SK-N-SH (cell line): ENCODE measurements around the gene CALCOCO1. TPM values are rescaled to one million over a fixed set of nuclear protein-coding genes. Genes with fewer than 3 reads are reported as not detected.
"Not testable (repeated sequence)": the region's sequence is repeated elsewhere in the genome, so short reads cannot be mapped to it uniquely, and the experiment has no call there.

ENCODE experiments used
- CTCF ChIA-PET: fragments of 300-600, 350-600 bp; formaldehyde crosslinking; extraction: SDS; loops from one replicate; lab custom pipeline; 2021; lab: Yijun Ruan, JAX
- POLR2A ChIA-PET: fragments of 350-600 bp; sonication (Branson Sonifier 250); formaldehyde crosslinking; extraction: SDS; loops from one replicate; lab custom pipeline; 2020; ENCODE audit warnings: antibody characterized with exemption, inconsistent platforms; lab: Yijun Ruan, JAX
- DNase-seq: peaks from one replicate; pipeline ENCODE4 v3.0.0; 2012
- H2AFZ ChIP-seq: fragments of 200-600 bp; sonication (generic); 2 replicates; pipeline ENCODE4 v1.8.1; 2016; ENCODE audit warnings: antibody characterized with exemption, mild to moderate bottlenecking, low read depth
- H3F3A ChIP-seq: fragments of 200-600 bp; sonication (generic); replicated peaks from 2 replicates; pipeline ENCODE3; 2016; ENCODE audit warnings: antibody characterized with exemption, mild to moderate bottlenecking; ENCODE audit not compliant: insufficient read depth
- H3K27ac ChIP-seq, 2 experiments: fragments of 200-500 bp in 1 of 2; fragments of 200-600 bp in 1 of 2; sonication (Bioruptor generic) in 1 of 2; sonication (generic), shearing (Covaris generic) in 1 of 2; 2 replicates each; pipeline versions ENCODE4 v1.5.1 to v1.6.1; 2014 to 2016; ENCODE audit warnings: low read depth in 2 of 2, inconsistent platforms in 1 of 2, low read length in 1 of 2, mild to moderate bottlenecking in 1 of 2, mixed read lengths in 1 of 2
- H3K27me3 ChIP-seq: fragments of 200-600 bp; sonication (generic), shearing (Covaris generic); 2 replicates; pipeline ENCODE4 v1.6.1; 2016; ENCODE audit warnings: mixed run types; ENCODE audit not compliant: insufficient read depth
- H3K36me3 ChIP-seq, 2 experiments: fragments of 200-500 bp in 1 of 2; fragments of 200-600 bp in 1 of 2; sonication (Bioruptor generic) in 1 of 2; sonication (generic) in 1 of 2; replicated peaks in 1 of 2; 2 replicates each; pipeline versions ENCODE3 to v1.5.1; 2014 to 2016; ENCODE audit warnings: low read length in 1 of 2, mild to moderate bottlenecking in 1 of 2; ENCODE audit not compliant: insufficient read depth in 2 of 2, control insufficient read depth in 1 of 2
- H3K4me1 ChIP-seq, 2 experiments: fragments of 200-500 bp in 1 of 2; fragments of 200-600 bp in 1 of 2; sonication (Bioruptor generic) in 1 of 2; sonication (generic), shearing (Covaris generic) in 1 of 2; 2 replicates each; pipeline versions ENCODE4 v1.5.1 to v1.6.1; 2014 to 2016; ENCODE audit warnings: low read depth in 1 of 2, low read length in 1 of 2, mixed run types in 1 of 2; ENCODE audit not compliant: insufficient read depth in 2 of 2, control insufficient read depth in 1 of 2
- H3K4me2 ChIP-seq: fragments of 200-600 bp; sonication (generic), shearing (Covaris generic); 2 replicates; pipeline ENCODE4 v1.6.1; 2017; ENCODE audit warnings: mixed run types
- H3K4me3 ChIP-seq, 2 experiments: fragments of 200-500 bp in 1 of 2; fragments of 200-600 bp in 1 of 2; sonication (Bioruptor generic) in 1 of 2; sonication (generic), shearing (Covaris generic) in 1 of 2; 2 replicates each; pipeline versions ENCODE4 v1.5.1 to v1.8.1; 2014 to 2016; ENCODE audit warnings: low read depth in 2 of 2, inconsistent platforms in 1 of 2, low read length in 1 of 2, mild to moderate bottlenecking in 1 of 2, mixed read lengths in 1 of 2, moderate library complexity in 1 of 2
- H3K79me2 ChIP-seq: fragments of 200-600 bp; sonication (generic); 2 replicates; pipeline ENCODE4 v1.8.1; 2017; ENCODE audit warnings: mild to moderate bottlenecking; ENCODE audit not compliant: insufficient read depth
- H3K9ac ChIP-seq: fragments of 200-600 bp; sonication (generic); 2 replicates; pipeline ENCODE4 v1.6.1; 2017; ENCODE audit warnings: mixed run types
- H3K9me2 ChIP-seq: fragments of 200-600 bp; sonication (generic); 2 replicates; pipeline ENCODE4 v1.6.1; 2017; ENCODE audit warnings: mixed run types
- H3K9me3 ChIP-seq: fragments of 200-600 bp; sonication (generic); 2 replicates; pipeline ENCODE4 v1.6.1; 2017; ENCODE audit warnings: mixed run types, mild to moderate bottlenecking, moderate library complexity
- H4K20me1 ChIP-seq: fragments of 200-600 bp; sonication (generic); 2 replicates; pipeline ENCODE4 v1.6.1; 2017; ENCODE audit warnings: mild to moderate bottlenecking, mixed run types; ENCODE audit not compliant: insufficient read depth
- CHD2 ChIP-seq: fragments of 150-350 bp; IDR thresholded peaks from 2 replicates; pipeline ENCODE4 v1.6.1; 2018; ENCODE audit warnings: low read length; ENCODE audit not compliant: partially characterized antibody
- ELF1 ChIP-seq: IDR thresholded peaks from 2 replicates; pipeline ENCODE4 v1.4.0; 2012
- EP300 ChIP-seq, 2 experiments: IDR thresholded peaks; 2 replicates each; pipeline versions ENCODE4 v1.4.0 to v1.6.1; 2012; ENCODE audit warnings: borderline replicate concordance in 1 of 2, low read depth in 1 of 2, low read length in 1 of 2
- EZH2phosphoT487 ChIP-seq: fragments of 200-600 bp; sonication (generic); IDR thresholded peaks from 2 replicates; pipeline ENCODE4 v1.6.1; 2017; ENCODE audit warnings: low read depth, mixed run types, mild to moderate bottlenecking, antibody characterized with exemption, moderate library complexity, borderline replicate concordance
- FOSL2 ChIP-seq: IDR thresholded peaks from 2 replicates; pipeline ENCODE4 v1.4.0; 2012; ENCODE audit warnings: low read depth, mild to moderate bottlenecking, moderate library complexity, borderline replicate concordance
- FOXJ3 ChIP-seq: sonication (generic); formaldehyde crosslinking; IDR thresholded peaks from 2 replicates; pipeline ENCODE4 v1.5.1; 2020; ENCODE audit warnings: mild to moderate bottlenecking, missing genetic modification reagents
- FOXM1 ChIP-seq: IDR thresholded peaks from 2 replicates; pipeline ENCODE4 v1.4.0; 2012; ENCODE audit warnings: low read depth, mild to moderate bottlenecking
- GABPA ChIP-seq: IDR thresholded peaks from 2 replicates; pipeline ENCODE4 v1.4.0; 2012; ENCODE audit warnings: low read depth, mild to moderate bottlenecking
- MEF2A ChIP-seq: IDR thresholded peaks from 2 replicates; pipeline ENCODE4 v1.4.0; 2012; ENCODE audit warnings: low read depth, borderline replicate concordance
- NFIC ChIP-seq: IDR thresholded peaks from 2 replicates; pipeline ENCODE4 v1.4.0; 2012; ENCODE audit warnings: borderline replicate concordance
- POLR2AphosphoS5 ChIP-seq: IDR thresholded peaks from 2 replicates; pipeline ENCODE4 v1.6.1; 2012; ENCODE audit warnings: low read depth, low read length
- RAD21 ChIP-seq: IDR thresholded peaks from 2 replicates; pipeline ENCODE4 v1.6.1; 2012; ENCODE audit warnings: mild to moderate bottlenecking, low read length
- RCOR1 ChIP-seq: fragments of 150-350 bp; IDR thresholded peaks from 2 replicates; pipeline ENCODE4 v1.6.1; 2017; ENCODE audit warnings: antibody characterized with exemption, low read length
- RFX5 ChIP-seq: IDR thresholded peaks from 2 replicates; pipeline ENCODE4 v1.6.1; 2012; ENCODE audit warnings: mild to moderate bottlenecking, improper control_type of control experiment, low read length
- USF1 ChIP-seq: IDR thresholded peaks from 2 replicates; pipeline ENCODE4 v1.4.0; 2012; ENCODE audit warnings: low read depth, borderline replicate concordance
- WGBS: methylation state at CpG from one replicate; pipeline ENCODE4 v1.1.6; 2017; ENCODE audit warnings: low lambda C conversion rate; 5-methylcytosine and 5-hydroxymethylcytosine counted together
- polyA plus RNA-seq, 3 experiments: library from polyadenylated mRNA; depleted of rRNA; stranded (reverse); fragments of >200 nt; gene quantifications; 2 replicates each; pipeline ENCODE4 v1.2.3, GENCODE V29; 2012

CALCOCO1 gene
- polyA plus RNA-seq, 1 of the 3 experiments (the other 2 are of a cell fraction): 72.1 TPM

- H3K4me1 ChIP-seq: peaks cover 5 to 7% of the 10 kb centered on the region in 2 experiments; a peak in 3 of 4 replicates
- POLR2A ChIA-PET: no interaction called here
- DNase-seq: no peak
- TF ChIP-seq ELF1: no peak
- H4K20me1 ChIP-seq: no peaks in the 10 kb centered on the region
- H3K9me2 ChIP-seq: no peaks in the 10 kb centered on the region
- WGBS: 82% methylated on average over 3 of the region's 3 CpGs
- no peaks in the 10 kb centered on the region for H3K9me3 ChIP-seq
- peaks cover 25 to 40% of the 10 kb centered on the region in 2 experiments for H3K36me3 ChIP-seq
- no peak overlapping the region for H3K4me2 ChIP-seq
- H3K27ac ChIP-seq: no peak overlapping the region
- CTCF ChIA-PET: interaction anchor here (1.5 to 19.3 kb wide), 3 partner anchors 20 to 22 kb away, joined by 3 to 356 read pairs (median 9); no protein-coding TSS in a partner anchor
- H3K79me2 ChIP-seq: 0 out of 2 replicates have a peak, but pooled peaks cover 7% of the 10 kb centered on the region
- H3K27me3 ChIP-seq: no peaks in the 10 kb centered on the region
- no peak overlapping the region for H3K4me3 ChIP-seq
- H3K9ac ChIP-seq: no peak overlapping the region
- no peaks in the 10 kb centered on the region for H3F3A ChIP-seq
- no peak overlapping the region for H2AFZ ChIP-seq
Observed at GRCh38 chr12:53722450-53723041, 4.7 kb downstream of the CALCOCO1 start.

GRCh38 chr12:53720946-53721345 lies 6.3 kb downstream of the CALCOCO1 start:
- CTCF ChIA-PET: interaction anchor here (1.2 to 19.3 kb wide), 3 partner anchors 19 to 22 kb away, joined by 3 to 356 read pairs (median 9); no protein-coding TSS in a partner anchor
- WGBS: 91% methylated on average over 1 of the region's 1 CpG
- POLR2A ChIA-PET: no interaction called here

DNA sequence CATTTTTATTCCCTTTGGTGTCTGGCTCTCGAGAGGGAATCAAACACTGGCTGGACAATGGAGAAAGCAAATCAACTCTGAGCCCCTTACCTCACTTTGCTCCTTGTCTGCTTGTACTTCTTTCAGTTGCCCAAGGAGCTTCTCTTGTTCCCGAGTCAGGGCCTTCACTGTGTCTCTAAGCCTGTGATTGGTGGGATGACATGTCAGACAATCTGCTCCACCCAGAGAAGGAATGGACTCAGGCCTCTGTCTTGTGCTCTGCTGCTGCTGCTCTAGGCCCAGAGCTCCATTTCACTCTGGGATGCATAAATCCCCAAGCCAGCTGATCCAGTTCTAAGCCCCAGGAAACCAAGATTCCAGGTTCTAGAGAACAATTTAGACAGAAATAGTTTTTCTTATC lies 7.6 kb downstream of the CALCOCO1 start:
- ChIA-PET CTCF (interaction anchor here (1.0 to 2.3 kb wide), 8 partner anchors 17 to 176 kb away, joined by 3 to 11 read pairs (median 3); partner anchors contain the start of gene ATP5MC2), POLR2A (no interaction called here)
- Histone ChIP-seq H3K79me2 (no peaks in the 10 kb centered on the region), H3K27ac (no peak overlapping the region), H3K4me3 (no peak overlapping the region), H3K4me1 (no peaks in the 10 kb centered on the region), H3K9me2 (no peaks in the 10 kb centered on the region), H3K27me3 (no peaks in the 10 kb centered on the region), H2AFZ (no peak overlapping the region), H3F3A (no peaks in the 10 kb centered on the region), H3K9me3 (no peaks in the 10 kb centered on the region), H4K20me1 (no peaks in the 10 kb centered on the region), H3K4me2 (no peak overlapping the region), H3K9ac (no peak overlapping the region), H3K36me3 (peaks cover 25 to 52% of the 10 kb centered on the region in 2 experiments)
- no peak for DNase-seq
- 82% methylated on average over 2 of the region's 2 CpGs for WGBS
- no peak for TF ChIP-seq ELF1
- no peak for TF ChIP-seq GABPA
- TF ChIP-seq RCOR1: no peak
- no peak for TF ChIP-seq NFIC
- no peak for TF ChIP-seq POLR2AphosphoS5
- no peak for TF ChIP-seq MEF2A

More at GRCh38 chr12:53720946-53721345, 6.3 kb downstream of the CALCOCO1 start:
- TF ChIP-seq EZH2phosphoT487: no peak
- no peak for TF ChIP-seq MEF2A
- TF ChIP-seq CHD2: no peak
- no peak for TF ChIP-seq EP300 (IDR thresholded peaks at IDR 0.05; ENCODE audit: borderline replicate concordance in 1 of 2, low read depth in 1 of 2, low read length in 1 of 2)
- TF ChIP-seq FOXJ3 (CRISPR knock-in tag): no peak
- no peak for TF ChIP-seq FOSL2
- TF ChIP-seq RAD21: no peak
- TF ChIP-seq FOXM1: no peak
- no peak for TF ChIP-seq USF1
- no peak for TF ChIP-seq RFX5
- TF ChIP-seq, all 33 proteins: peak for 0
- Histone ChIP-seq H3K9ac (no peak overlapping the region), H3K4me1 (peaks cover 0 to 2% of the 10 kb centered on the region in 2 experiments; a peak in 2 of 4 replicates), H3F3A (no peaks in the 10 kb centered on the region), H3K4me3 (no peak overlapping the region), H3K4me2 (no peak overlapping the region), H4K20me1 (no peaks in the 10 kb centered on the region), H3K9me2 (no peaks in the 10 kb centered on the region), H3K27me3 (no peaks in the 10 kb centered on the region), H2AFZ (no peak overlapping the region), H3K27ac (no peak overlapping the region), H3K36me3 (peaks cover 25 to 44% of the 10 kb centered on the region in 2 experiments), H3K79me2 (no peaks in the 10 kb centered on the region), H3K9me3 (no peaks in the 10 kb centered on the region)
- DNase-seq: no peak

GRCh38 chr12:53718567-53718966 lies 8.7 kb downstream of the CALCOCO1 start:
- H3K4me2 ChIP-seq, H4K20me1 ChIP-seq, H2AFZ ChIP-seq, H3K4me3 ChIP-seq, H3K27ac ChIP-seq, H3F3A ChIP-seq, H3K9me3 ChIP-seq, H3K27me3 ChIP-seq, H3K4me1 ChIP-seq, H3K9me2 ChIP-seq, POLR2A ChIA-PET, H3K79me2 ChIP-seq, H3K9ac ChIP-seq, DNase-seq: not testable (repeated sequence)
- CTCF ChIA-PET: interaction anchor here (1.0 to 2.3 kb wide), 6 partner anchors 16 to 43 kb away, joined by 3 to 11 read pairs (median 5); partner anchors contain the start of gene ATP5MC2
- peaks cover 16 to 51% of the 10 kb centered on the region in 2 experiments for H3K36me3 ChIP-seq
- 87% methylated on average over 6 of the region's 6 CpGs for WGBS
